ENCODE results near the gene FREM3.
"Not testable (repeated sequence)": the region's sequence is repeated elsewhere in the genome, so short reads cannot be mapped to it uniquely, and the experiment has no call there.

FREM3 gene

DNA sequence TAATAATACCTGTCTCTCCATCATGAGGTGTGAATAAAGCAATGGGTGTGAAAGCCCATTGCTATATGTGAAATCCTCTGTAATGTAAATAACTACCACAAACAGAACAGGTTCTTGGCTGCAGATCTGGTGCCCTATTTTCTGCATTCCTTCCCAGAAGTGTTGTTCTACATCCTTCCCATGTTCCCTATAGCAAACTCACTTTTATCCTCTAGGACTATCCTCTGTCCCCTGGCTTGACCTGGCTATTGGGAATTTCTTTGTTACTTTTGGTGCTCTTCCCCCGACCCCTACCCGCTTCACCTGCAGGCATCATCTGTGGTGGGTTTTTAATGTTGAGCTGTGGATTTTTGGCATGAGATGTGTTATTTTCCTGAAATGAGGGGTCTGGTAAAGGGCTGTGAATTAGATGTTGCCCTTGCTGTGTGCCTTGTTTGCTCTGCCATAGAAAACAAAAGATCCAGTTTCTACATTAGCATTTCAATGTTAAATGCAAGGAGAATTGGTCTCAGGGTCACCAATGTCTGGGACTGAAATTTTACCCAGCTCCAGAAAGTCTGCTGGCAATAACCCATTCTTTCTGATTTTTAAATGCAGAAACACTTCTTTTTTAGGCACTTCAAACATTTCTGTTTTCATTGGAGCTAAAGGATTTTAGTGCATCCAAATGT, 13.6 kb upstream of the FREM3 start:
- H3K27ac ChIP-seq (ENCODE audit: low read depth, low read length, severe bottlenecking) = no peak overlapping the region
- H3K9me3 ChIP-seq (ENCODE audit: control insufficient read depth, low read length) = no peaks in the 10 kb centered on the region
- WGBS, 2 experiments (ENCODE audit: insufficient coverage in 2 of 2) = 65% methylated on average over 2 of the region's 2 CpGs; no CpG with 5 or more reads in 1 of the 2 experiments
- H3K4me1 ChIP-seq (ENCODE audit: control insufficient read depth, insufficient read depth, low read length, poor library complexity, severe bottlenecking) = no peaks in the 10 kb centered on the region
- H3K4me3 ChIP-seq (ENCODE audit: extremely low read depth, insufficient read depth, low read length, poor library complexity, severe bottlenecking) = no peak overlapping the region
- no peaks in the 10 kb centered on the region for H3K36me3 ChIP-seq (ENCODE audit: control insufficient read depth, insufficient read depth, low read length)

DNA sequence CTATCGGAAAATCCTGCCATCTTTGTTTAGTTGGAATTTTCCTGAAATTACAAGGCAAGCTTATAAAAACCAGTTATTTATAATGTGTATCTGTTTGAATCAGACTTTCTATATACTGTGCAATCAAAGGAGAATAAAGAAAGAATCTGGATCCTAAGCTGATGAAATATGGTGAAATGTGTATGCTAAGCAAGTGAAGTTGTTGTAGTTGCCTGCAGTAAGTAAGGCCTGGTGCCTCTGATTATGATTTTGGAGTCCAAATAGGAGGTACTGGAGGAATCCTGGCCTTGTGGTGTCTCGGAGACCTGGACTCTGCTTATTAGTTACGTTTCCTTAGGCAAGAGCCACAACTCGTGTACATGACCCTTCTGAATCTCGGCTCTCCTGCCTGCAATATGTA, 13.1 kb upstream of the FREM3 start:
- 100% methylated on average over 1 of the region's 5 CpGs for WGBS, 2 experiments (ENCODE audit: insufficient coverage in 2 of 2)
- Histone ChIP-seq H3K36me3 (ENCODE audit: control insufficient read depth, insufficient read depth, low read length) (no peaks in the 10 kb centered on the region), H3K4me1 (ENCODE audit: control insufficient read depth, insufficient read depth, low read length, poor library complexity, severe bottlenecking) (no peaks in the 10 kb centered on the region), H3K27ac (ENCODE audit: low read depth, low read length, severe bottlenecking) (no peak overlapping the region), H3K4me3 (ENCODE audit: extremely low read depth, insufficient read depth, low read length, poor library complexity, severe bottlenecking) (no peak overlapping the region), H3K9me3 (ENCODE audit: control insufficient read depth, low read length) (no peaks in the 10 kb centered on the region)

DNA sequence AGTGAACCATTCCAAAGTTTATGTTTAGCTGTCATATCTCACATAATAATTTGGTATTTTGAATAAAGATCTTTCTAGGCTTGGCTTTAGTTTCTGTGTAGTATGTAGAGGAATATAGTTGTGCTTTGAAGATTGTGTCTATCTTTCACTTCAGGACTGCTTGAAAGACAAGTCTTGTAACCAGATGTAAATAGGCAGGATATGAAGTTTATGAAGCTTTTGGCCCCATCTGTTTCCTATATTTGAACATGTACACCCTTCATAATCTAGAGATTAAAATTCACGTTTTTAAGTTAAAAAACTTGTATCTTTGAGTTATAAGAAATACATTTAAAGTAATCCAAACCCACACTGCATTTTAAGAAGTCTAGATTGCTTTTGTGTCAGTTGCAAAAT, 11.7 kb upstream of the FREM3 start:
- Histone ChIP-seq H3K9me3 (ENCODE audit: control insufficient read depth, low read length) (no peaks in the 10 kb centered on the region), H3K4me3 (ENCODE audit: extremely low read depth, insufficient read depth, low read length, poor library complexity, severe bottlenecking) (no peak overlapping the region), H3K27ac (ENCODE audit: low read depth, low read length, severe bottlenecking) (no peak overlapping the region), H3K36me3 (ENCODE audit: control insufficient read depth, insufficient read depth, low read length) (no peaks in the 10 kb centered on the region), H3K4me1 (ENCODE audit: control insufficient read depth, insufficient read depth, low read length, poor library complexity, severe bottlenecking) (no peaks in the 10 kb centered on the region)
- no CpG with 5 or more reads among the region's 1 CpG for WGBS, 2 experiments (ENCODE audit: insufficient coverage in 2 of 2)

DNA sequence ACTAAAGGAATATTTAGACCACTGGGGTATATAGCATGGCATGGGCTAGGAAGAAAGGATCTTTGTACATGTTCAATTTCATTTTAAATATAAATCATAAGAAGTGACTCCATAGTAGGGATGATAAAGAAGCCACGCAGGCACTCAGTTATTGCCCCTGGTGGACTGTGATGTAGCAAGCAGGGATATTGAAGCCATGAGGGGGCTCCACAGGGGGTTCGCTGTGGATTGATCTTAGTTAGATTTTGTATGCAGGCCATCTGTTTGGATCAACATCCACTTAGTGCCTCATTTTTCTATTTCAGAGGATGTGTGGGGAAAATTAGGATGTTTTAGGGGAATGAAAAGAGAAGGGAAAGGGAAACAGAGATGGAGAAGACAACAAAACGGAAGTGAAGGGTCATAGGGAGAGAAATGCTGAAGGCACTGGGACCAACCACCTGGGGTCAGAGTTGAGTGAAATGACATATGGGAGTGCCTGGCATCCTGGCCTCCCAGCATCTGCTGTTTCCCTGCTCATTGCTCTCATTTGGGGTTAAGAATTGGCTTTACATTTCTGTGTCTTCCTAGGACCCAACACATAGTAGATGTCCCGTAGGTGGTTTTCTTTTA, 11.2 kb upstream of the FREM3 start:
- Histone ChIP-seq H3K27ac (ENCODE audit: low read depth, low read length, severe bottlenecking) (no peak overlapping the region), H3K4me1 (ENCODE audit: control insufficient read depth, insufficient read depth, low read length, poor library complexity, severe bottlenecking) (no peaks in the 10 kb centered on the region), H3K36me3 (ENCODE audit: control insufficient read depth, insufficient read depth, low read length) (no peaks in the 10 kb centered on the region), H3K4me3 (ENCODE audit: extremely low read depth, insufficient read depth, low read length, poor library complexity, severe bottlenecking) (no peak overlapping the region), H3K9me3 (ENCODE audit: control insufficient read depth, low read length) (no peaks in the 10 kb centered on the region)
- 50 to 85% methylated on average over 1 to 3 of the region's 4 CpGs for WGBS, 2 experiments (ENCODE audit: insufficient coverage in 2 of 2)

DNA sequence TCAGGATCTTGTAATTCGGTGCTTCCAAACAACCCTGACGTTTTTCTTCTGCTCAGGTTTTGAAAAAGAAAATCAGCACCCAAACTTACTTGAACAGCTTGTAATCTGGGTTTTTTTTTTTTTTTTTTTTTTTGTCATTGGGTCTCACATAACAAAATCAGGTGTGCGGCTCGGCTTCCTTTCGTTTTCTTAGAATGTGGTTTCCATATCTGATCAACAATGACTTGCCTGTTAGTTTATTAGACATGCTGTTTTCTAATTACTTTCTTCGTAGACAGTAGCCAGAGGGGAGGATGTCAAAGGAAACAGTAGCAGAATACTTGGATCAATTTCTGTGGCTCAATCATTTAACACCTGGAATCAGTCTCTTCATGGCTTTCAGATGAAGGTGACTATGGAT, 890 bp upstream of the FREM3 start:
- WGBS, 2 experiments (ENCODE audit: insufficient coverage in 2 of 2) = 27 to 57% methylated on average over 2 to 5 of the region's 6 CpGs
- Histone ChIP-seq H3K4me1 (ENCODE audit: control insufficient read depth, insufficient read depth, low read length, poor library complexity, severe bottlenecking) (peaks cover 9% of the 10 kb centered on the region), H3K4me3 (ENCODE audit: extremely low read depth, insufficient read depth, low read length, poor library complexity, severe bottlenecking) (no peak overlapping the region), H3K9me3 (ENCODE audit: control insufficient read depth, low read length) (no peaks in the 10 kb centered on the region), H3K27ac (ENCODE audit: low read depth, low read length, severe bottlenecking) (no peak overlapping the region), H3K36me3 (ENCODE audit: control insufficient read depth, insufficient read depth, low read length) (no peaks in the 10 kb centered on the region)

DNA sequence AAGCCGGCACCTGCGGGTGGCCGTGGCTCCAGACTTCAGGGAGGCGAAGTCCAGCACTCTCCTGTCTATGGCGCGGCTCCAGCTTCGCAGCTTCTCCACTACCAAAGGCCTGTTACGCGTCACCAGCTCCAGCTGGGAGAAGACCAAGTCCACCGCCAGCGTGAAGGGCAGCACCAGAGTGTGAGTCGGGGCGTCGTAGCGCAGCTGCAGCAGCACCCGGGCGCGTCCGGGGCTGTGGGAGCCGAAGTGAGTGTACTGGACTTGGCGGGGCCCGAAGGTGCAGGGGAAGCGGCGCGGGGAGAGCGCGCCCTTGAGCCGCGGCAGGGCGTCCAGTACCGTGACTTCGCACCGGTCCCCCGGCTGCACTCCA, 444 bp downstream of the FREM3 start:
- Histone ChIP-seq H3K4me1 (ENCODE audit: control insufficient read depth, insufficient read depth, low read length, poor library complexity, severe bottlenecking) (peaks cover 9% of the 10 kb centered on the region), H3K9me3 (ENCODE audit: control insufficient read depth, low read length) (no peaks in the 10 kb centered on the region), H3K27ac (ENCODE audit: low read depth, low read length, severe bottlenecking) (no peak overlapping the region), H3K36me3 (ENCODE audit: control insufficient read depth, insufficient read depth, low read length) (no peaks in the 10 kb centered on the region), H3K4me3 (ENCODE audit: extremely low read depth, insufficient read depth, low read length, poor library complexity, severe bottlenecking) (peak overlapping the region; percentile 24)
- 5 to 6% methylated on average over 25 to 33 of the region's 34 CpGs for WGBS, 2 experiments (ENCODE audit: insufficient coverage in 2 of 2)

DNA sequence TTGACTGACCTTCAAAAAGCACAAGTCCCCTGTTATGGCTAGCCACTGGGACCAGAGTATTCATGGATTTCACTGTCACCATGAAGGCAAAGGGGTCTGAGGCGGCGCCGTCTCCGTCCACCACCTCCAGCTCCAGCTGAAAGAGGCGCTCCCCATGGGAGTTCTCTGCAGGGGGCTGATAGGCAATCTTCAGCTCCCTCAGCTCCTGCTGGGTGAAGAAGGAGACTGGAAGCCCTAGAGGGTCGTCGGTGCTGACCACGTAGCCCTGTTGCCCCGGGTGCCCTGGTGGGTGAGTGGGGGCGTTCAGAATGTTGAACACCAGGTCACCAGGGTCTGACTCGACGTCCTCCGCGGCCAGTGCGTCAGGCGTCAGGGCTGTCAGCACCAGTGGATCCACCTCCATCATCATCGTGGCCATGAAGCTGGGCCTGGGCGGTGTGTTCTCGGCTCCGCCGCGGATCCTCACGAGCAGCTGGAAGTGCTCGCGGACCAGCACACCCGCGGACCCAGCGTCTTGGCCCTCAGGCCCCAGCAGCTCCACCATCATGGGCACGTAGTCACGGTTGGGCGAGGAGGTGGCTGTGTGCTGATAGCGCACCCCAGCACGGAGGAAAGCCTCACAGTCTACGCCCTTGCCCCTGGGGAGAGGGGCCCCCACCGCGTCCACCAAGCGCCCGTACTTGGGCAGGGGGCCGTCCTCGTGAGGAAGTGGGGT, 987 bp downstream of the FREM3 start:
- peaks cover 9% of the 10 kb centered on the region for H3K4me1 ChIP-seq (ENCODE audit: control insufficient read depth, insufficient read depth, low read length, poor library complexity, severe bottlenecking)
- H3K36me3 ChIP-seq (ENCODE audit: control insufficient read depth, insufficient read depth, low read length) = no peaks in the 10 kb centered on the region
- 80 to 81% methylated on average over 33 to 38 of the region's 40 CpGs for WGBS, 2 experiments (ENCODE audit: insufficient coverage in 2 of 2)
- H3K9me3 ChIP-seq (ENCODE audit: control insufficient read depth, low read length) = no peaks in the 10 kb centered on the region
- no peak overlapping the region for H3K27ac ChIP-seq (ENCODE audit: low read depth, low read length, severe bottlenecking)
- H3K4me3 ChIP-seq (ENCODE audit: extremely low read depth, insufficient read depth, low read length, poor library complexity, severe bottlenecking) = no peak overlapping the region

DNA sequence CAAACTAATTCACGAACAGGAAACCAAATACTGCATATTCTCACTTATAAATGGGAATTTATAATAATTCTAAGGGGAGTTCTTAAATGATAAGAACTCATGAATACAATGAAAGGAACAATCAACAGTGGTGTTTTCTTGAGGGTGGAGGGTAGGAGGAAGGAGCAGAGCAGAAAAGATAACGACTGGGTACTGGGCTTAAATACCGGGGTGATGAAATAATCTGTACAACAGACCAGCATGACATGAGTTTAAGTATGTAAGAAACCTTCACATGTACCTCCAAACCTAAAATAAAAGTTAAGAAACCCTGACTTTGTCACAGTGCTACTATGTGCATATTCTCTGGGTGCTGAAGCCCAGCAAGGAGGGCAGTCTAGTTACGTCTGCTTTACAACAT, 6.6 kb downstream of the FREM3 start:
- H3K9me3 ChIP-seq (ENCODE audit: control insufficient read depth, low read length) = no peaks in the 10 kb centered on the region
- WGBS, 2 experiments (ENCODE audit: insufficient coverage in 2 of 2) = no CpG with 5 or more reads among the region's 4 CpGs
- H3K36me3 ChIP-seq (ENCODE audit: control insufficient read depth, insufficient read depth, low read length) = no peaks in the 10 kb centered on the region
- no peaks in the 10 kb centered on the region for H3K4me1 ChIP-seq (ENCODE audit: control insufficient read depth, insufficient read depth, low read length, poor library complexity, severe bottlenecking)
- H3K27ac ChIP-seq (ENCODE audit: low read depth, low read length, severe bottlenecking) = no peak overlapping the region
- no peak overlapping the region for H3K4me3 ChIP-seq (ENCODE audit: extremely low read depth, insufficient read depth, low read length, poor library complexity, severe bottlenecking)

DNA sequence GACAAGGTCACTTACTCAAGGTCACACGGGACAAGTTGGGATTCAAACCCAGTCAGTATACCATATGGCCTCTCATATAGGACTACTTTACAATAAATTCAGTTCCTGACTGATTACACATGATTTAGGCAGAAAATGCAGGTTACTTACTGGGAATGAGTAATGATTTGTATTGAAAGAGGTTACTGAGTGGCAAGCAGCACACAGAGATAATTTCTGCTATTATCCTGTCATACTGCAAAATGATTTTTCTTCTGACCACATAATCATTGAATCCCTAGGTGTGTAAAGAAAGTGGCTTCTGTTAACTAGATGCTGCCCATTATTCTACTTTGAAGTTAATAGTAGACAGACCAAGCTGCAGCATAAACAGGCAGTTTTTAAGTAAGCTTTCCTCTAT, 8.2 kb downstream of the FREM3 start:
- H3K27ac ChIP-seq (ENCODE audit: low read depth, low read length, severe bottlenecking) = no peak overlapping the region
- no CpG with 5 or more reads among the region's 1 CpG for WGBS, 2 experiments (ENCODE audit: insufficient coverage in 2 of 2)
- no peaks in the 10 kb centered on the region for H3K9me3 ChIP-seq (ENCODE audit: control insufficient read depth, low read length)
- no peaks in the 10 kb centered on the region for H3K36me3 ChIP-seq (ENCODE audit: control insufficient read depth, insufficient read depth, low read length)
- no peak overlapping the region for H3K4me3 ChIP-seq (ENCODE audit: extremely low read depth, insufficient read depth, low read length, poor library complexity, severe bottlenecking)
- H3K4me1 ChIP-seq (ENCODE audit: control insufficient read depth, insufficient read depth, low read length, poor library complexity, severe bottlenecking) = no peaks in the 10 kb centered on the region

DNA sequence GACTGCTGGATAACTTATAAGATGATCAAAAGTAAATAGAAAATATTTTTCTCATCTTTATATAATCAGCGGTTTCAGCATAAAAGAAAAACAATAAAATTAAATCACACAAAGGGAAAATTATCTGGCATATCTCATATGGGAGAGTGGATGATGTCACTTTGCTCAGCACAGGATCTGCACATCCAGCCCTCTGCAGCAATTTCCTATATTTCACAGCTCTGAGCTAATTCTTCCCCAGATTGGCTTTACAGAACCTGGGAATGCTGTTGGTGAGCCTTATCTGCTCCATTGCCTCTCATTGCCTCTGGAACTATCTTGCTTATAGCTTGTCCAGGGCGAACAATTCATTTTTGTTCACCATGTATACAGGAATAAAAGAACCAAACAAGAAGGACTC, 21.0 kb downstream of the FREM3 start:
- Histone ChIP-seq H3K27ac (ENCODE audit: low read depth, low read length, severe bottlenecking) (no peak overlapping the region), H3K4me3 (ENCODE audit: extremely low read depth, insufficient read depth, low read length, poor library complexity, severe bottlenecking) (no peak overlapping the region), H3K4me1 (ENCODE audit: control insufficient read depth, insufficient read depth, low read length, poor library complexity, severe bottlenecking) (no peaks in the 10 kb centered on the region), H3K36me3 (ENCODE audit: control insufficient read depth, insufficient read depth, low read length) (no peaks in the 10 kb centered on the region), H3K9me3 (ENCODE audit: control insufficient read depth, low read length) (no peaks in the 10 kb centered on the region)
- WGBS, 2 experiments (ENCODE audit: insufficient coverage in 2 of 2) = 60 to 80% methylated on average over 1 of the region's 2 CpGs

DNA sequence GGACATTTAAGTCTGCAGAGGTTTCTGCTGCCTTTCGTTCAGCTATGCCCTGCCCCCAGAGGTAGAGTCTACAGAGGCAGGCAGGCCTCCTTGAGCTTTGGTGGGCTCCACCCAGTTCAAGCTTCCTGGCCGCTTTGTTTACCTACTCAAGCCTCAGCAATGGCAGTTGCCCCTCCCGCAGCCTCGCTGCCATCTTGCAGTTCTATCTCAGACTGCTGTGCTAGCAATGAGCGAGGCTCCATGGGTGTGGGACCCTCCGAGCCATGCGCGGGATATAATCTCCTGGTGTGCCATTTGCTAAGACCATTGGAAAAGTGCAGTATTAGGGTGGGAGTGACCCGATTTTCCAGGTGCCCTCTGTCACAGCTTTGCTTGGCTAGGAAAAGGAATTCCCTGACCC, 26.8 kb downstream of the FREM3 start:
- H3K4me3 ChIP-seq (ENCODE audit: extremely low read depth, insufficient read depth, low read length, poor library complexity, severe bottlenecking); H3K9me3 ChIP-seq (ENCODE audit: control insufficient read depth, low read length); H3K27ac ChIP-seq (ENCODE audit: low read depth, low read length, severe bottlenecking); H3K4me1 ChIP-seq (ENCODE audit: control insufficient read depth, insufficient read depth, low read length, poor library complexity, severe bottlenecking); H3K36me3 ChIP-seq (ENCODE audit: control insufficient read depth, insufficient read depth, low read length): not testable (repeated sequence)
- 87 to 95% methylated on average over 7 of the region's 9 CpGs for WGBS, 2 experiments (ENCODE audit: insufficient coverage in 2 of 2)
